Hematopoietic multipotent progenitor cell treated with erythropoietin and hydrocortisone succinate and interleukin-3 and kit ligand, for 8 days (in vitro differentiated cells): ENCODE measurements around the gene CCDC82.
A peak's percentile ranks its signal among the peaks of the same experiment; 100 is the strongest.

Source experiments
- DNase-seq: peaks from one replicate; pipeline ENCODE4 v3.0.0-alpha.2; 2015

CCDC82 gene

DNA sequence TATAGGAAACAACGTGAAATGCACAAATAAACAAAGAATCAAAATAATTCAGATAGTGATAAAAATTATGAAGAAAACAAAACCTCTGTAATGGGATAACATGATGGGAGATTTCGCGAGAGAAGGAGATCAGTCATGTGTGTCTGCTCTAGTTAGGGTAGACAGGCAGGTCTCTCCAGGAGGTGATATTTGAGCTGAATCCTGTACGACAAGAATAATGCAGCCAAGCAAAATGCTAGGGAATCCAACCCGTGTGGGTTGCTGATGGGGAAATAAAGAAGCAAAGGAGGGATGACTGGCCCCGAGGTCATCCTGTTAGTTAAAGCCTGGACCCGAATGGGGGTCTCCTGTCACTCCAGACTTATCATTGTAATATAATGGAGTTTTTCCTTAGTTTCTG, 62.8 kb downstream of the CCDC82 start:
- DNase-seq: no peak

GRCh38 chr11:96324912-96325311, 64.8 kb downstream of the CCDC82 start:
- DNase-seq: no peak

DNA sequence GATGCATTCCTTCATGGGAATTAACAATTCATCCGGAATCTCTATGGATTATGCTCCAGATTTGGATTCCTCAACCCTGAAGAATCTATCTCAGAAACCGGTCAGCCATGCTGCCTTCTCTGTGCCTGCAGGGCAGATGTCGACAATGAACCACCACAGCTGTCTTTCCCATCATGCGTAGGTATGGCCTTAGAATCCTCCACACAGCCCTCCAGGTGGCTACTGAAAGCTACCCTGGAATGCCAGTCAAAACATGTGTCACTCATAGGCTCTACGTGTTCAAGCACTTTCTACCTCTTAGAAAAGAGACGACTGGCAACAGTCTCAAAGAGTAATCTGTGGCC, 66.1 kb downstream of the CCDC82 start:
- no peak for DNase-seq

DNA sequence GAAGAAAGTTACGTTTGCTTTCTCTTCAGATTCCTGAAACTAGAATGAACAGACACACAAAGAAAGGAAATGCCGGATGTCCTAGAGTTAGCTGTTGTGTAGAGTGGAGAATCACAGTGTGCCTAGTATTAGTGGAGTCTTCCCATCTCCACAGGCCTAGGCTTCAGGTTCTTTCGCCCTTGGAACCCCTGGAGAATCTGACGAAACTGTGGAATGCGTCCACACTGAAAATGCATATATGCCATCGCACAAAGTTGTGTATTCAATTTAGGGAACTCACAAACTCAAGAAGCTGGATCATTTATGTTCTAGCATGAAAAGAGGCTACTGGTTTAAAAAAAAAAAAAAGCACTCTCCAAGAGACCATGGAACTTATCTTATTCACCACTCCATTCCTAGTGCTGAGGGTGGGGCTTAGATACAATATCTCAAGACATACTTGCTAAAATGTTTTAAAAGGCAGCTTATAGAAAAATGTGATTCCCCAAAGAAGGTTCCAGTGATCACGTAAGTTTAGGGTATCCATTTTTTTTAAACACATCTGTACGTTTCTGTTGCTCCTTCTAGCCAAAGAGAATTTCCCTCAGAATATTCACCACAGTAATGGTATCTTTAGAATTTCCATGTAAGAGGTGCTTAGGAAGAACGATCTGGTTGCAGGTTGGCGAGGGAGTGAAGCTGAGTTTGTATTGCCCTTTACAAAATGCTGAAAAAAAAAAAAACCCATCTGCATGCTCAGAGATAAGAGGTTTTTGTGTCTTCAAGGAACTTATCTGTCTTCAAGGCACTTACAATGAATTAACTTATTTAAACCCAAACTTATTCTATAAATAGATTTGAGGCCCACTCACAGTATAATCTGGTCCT, 66.7 kb downstream of the CCDC82 start:
- DNase-seq: peak; percentile 78

- no peak for DNase-seq
These were observed 68.6 kb downstream of the CCDC82 start for GRCh38 chr11:96321091-96321490.

- peak; percentile 48 for DNase-seq
These were observed 69.6 kb downstream of the CCDC82 start for GRCh38 chr11:96319898-96320656.

GRCh38 chr11:96318850-96319249, 70.9 kb downstream of the CCDC82 start:
- peak; percentile 71 for DNase-seq

DNA sequence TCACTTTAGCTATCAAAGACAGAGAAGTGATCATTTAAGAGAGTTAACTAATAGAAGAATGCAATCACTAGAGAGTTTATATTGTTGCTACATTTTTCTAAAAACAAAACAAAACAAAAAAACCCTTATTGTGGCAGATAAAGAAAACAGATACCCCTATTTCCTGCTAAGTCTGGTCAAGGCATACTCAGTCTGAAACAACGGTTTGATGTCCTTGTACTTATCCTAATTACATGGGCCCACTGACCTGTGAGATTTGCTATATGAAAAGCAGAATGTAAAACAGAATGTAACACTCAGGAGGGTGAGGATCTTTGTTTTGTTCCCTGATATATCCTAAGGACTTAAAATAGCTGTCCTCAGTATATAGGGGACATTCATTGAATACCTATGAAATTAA, 71.3 kb downstream of the CCDC82 start:
- no peak for DNase-seq

DNA sequence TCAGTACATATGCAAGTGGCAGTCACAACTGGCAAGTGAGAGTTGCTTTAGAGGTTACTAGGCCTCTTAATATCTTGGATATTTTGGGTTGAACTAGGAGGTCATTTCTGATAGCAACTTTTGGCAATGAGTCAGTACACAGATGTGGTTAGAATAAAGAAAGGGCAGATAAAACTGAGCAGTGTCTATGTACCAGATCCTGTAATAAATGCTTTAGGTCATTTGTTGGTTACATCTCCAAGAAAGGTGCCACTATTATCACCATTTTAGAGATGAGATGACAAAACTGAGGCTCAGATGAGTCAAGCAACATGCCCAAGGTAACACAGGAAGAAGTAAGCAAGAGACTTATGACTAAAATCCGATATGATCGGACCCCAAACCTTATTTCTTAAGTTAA, 71.7 kb downstream of the CCDC82 start:
- peak; percentile 50 for DNase-seq

- DNase-seq: no peak
These were observed 72.1 kb downstream of the CCDC82 start for GRCh38 chr11:96317571-96317970.

GRCh38 chr11:96316869-96317268, 72.8 kb downstream of the CCDC82 start:
- DNase-seq: no peak

DNA sequence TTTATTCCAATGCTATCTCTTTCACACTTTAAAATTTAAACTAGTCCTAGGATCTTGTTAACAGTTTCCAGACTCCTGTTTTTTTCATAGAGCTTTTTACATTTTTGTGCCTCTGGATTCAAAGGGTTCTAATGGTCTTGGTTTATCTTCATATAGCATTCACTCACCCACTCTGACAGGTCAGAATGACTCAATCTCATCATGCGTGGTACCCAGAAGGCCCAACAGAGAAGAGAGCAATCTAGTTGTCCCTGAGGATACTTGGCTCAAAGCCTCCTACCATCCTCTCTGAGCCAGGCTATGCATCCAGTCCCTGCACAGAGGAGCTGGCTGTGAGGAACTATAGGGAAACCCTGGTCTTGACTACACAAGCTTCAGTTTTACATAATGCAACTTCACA, 74.2 kb downstream of the CCDC82 start:
- no peak for DNase-seq

- no peak for DNase-seq
These were observed 75.2 kb downstream of the CCDC82 start for GRCh38 chr11:96314326-96315020.

GRCh38 chr11:96313163-96313562, 76.5 kb downstream of the CCDC82 start:
- DNase-seq: no peak

DNA sequence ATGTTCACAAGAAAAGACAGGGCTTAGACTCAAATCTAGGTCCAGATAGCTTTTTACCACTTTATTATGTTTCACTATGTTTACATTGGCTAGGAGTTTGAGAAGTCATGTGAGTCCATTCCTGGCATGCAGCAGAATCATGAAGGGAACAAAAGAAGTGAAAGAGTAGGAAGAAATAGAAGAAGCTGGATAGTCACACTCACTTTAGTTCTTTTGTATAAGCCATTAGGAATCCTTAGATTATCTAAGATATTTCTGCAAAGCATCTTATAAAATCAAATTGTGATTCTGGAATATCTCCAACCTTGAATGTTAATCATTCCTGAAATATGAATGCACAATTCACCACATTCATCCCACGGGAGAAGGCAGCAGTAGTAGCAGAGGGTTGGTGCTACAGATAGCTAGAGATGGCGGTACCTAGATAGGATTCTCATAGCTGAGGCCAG, 78.6 kb downstream of the CCDC82 start:
- DNase-seq: no peak

- no peak for DNase-seq
These were observed 79.5 kb downstream of the CCDC82 start for GRCh38 chr11:96310236-96310635.

DNA sequence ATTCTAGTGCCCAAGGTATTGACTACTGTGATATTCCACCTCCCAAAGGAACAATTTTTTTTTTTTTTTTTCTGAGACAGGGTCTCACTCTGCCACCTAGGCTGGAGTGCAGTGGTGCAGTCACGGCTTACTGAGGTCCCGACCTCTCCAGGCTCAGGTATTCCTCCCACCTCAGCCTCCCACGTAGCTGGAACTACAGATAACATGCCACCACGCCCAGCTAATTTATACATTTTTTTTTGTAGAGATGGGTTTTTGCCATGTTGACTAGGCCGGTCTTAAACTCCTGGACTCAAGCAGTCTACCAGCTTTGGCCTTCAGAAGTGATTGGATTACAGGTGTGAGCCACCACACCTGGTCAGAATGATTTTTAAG, 80.1 kb downstream of the CCDC82 start:
- no peak for DNase-seq

DNA sequence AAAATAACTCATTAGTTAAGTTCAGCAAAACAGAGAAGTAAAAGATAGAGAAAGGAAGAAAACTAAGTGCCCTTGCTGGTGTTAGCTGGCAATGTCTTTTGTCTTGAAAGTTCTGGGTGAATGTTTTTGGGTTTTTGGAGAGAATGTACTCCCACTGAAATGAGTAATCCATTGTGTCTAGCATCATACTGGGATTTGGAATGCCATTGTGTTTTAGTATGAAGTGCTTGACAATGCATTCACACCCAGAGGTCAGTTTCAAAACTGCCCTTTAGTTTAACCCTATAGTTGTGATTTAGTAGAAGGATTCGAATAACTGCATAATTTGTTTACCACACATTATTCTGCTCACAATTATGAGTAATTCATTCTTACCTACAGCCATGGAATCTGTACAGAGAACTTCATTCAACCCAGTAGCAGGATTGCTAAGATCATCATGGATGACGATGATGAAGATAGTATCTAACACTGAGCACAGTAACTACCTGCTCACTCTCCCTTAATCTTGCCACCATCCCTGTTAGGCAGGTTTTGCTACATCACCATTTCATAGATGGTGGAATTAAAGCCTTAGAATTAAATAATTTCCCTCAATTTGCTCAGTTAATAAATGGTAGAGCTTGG, 80.6 kb downstream of the CCDC82 start:
- DNase-seq: no peak

DNA sequence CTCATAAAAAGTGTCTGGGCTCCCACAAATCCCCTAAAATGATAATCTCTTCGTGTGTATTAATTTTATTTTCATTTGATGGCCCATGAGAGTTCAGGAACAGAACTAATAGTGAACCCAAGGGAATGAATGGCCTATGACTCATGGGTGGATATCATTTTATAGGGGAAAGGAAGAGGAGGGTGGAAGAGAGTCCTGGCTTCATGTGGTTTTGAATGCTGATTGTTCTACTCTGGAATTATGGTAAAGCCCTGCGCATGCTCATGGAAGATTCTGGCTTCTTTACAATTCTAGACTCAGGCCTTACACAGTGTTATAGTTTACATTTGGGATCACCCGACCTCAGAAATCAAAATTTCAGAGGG, 82.0 kb downstream of the CCDC82 start:
- no peak for DNase-seq

GRCh38 chr11:96306933-96307775, 82.6 kb downstream of the CCDC82 start:
- peak; percentile 14 for DNase-seq

GRCh38 chr11:96306600-96306932, 83.1 kb downstream of the CCDC82 start:
- no peak for DNase-seq

DNA sequence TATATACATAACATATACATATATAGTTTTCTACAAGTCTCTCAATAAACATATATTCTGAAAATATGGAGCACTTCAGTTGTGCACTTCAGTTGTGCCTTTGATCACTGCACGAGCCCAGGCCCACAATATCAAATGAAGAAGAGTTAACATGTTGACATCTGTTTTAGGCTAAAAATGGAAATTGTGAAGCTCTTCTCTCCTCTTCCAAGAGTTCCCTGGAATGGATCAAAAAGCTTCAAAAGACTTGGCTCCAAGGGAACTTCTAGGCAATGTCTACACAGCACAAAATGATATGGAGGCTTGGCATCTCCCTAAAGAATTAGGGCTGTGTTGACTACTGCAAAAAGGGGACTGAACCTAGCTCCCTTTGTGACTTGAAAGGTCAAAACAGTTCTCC, 83.6 kb downstream of the CCDC82 start:
- DNase-seq: no peak

DNA sequence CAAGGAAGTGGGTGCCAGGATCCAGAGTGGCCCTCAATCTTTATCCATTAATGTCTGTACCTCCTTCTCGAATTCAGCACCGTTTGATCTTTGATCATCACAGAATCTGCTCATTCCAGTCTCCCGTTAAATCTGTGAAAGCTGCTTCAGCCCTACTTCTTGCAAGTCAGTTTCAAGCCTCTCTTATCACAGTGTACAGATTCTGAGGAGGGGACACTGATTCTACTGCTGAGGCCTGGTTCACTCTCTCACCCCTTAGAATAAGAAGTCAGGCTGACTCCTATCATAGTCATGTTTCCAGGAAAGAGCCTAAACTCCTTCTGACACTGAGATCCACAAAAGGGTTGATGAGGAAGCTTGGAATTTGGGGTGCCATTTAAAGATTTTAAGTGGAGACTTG, 85.7 kb downstream of the CCDC82 start:
- no peak for DNase-seq
